HEK293 (cell line): ENCODE data around the gene LAMTOR5.

ENCODE experiments used
- CTCF ChIA-PET: fragments of 350-600 bp; formaldehyde crosslinking; extraction: SDS; loops from one replicate; lab custom pipeline; 2021; ENCODE audit warnings: antibody characterized with exemption; lab: Yijun Ruan, JAX
- POLR2A ChIA-PET: fragments of 300-600 bp; formaldehyde crosslinking; extraction: SDS; loops from one replicate; lab custom pipeline; 2020; ENCODE audit warnings: antibody characterized with exemption, inconsistent platforms; lab: Yijun Ruan, JAX
- H3K27ac ChIP-seq: fragments of 200-500 bp; sonication (Bioruptor generic); 2 replicates; pipeline ENCODE4 v1.5.1; 2014; ENCODE audit warnings: low read depth, low read length, control low read depth, inconsistent platforms; ENCODE audit errors: extremely low read depth
- H3K36me3 ChIP-seq, 2 experiments: fragments of 200-500 bp in 1 of 2; sonication (Bioruptor generic) in 1 of 2; 1 replicate in 1 of 2; 2 replicates in 1 of 2; pipeline ENCODE4 v1.5.1; 2014 to 2017; ENCODE audit warnings: inconsistent platforms in 2 of 2, low read length in 2 of 2; ENCODE audit not compliant: control insufficient read depth in 2 of 2, insufficient read depth in 1 of 2
- H3K4me1 ChIP-seq: fragments of 200-500 bp; sonication (Bioruptor generic); 2 replicates; pipeline ENCODE4 v1.5.1; 2014; ENCODE audit warnings: mild to moderate bottlenecking, low read length, inconsistent platforms; ENCODE audit not compliant: control insufficient read depth, insufficient read depth
- H3K4me3 ChIP-seq: 2 replicates; pipeline ENCODE4 v1.5.1; 2011; ENCODE audit warnings: low read depth, mild to moderate bottlenecking, control low read depth, low read length, moderate library complexity
- H3K9me3 ChIP-seq: fragments of 200-500 bp; sonication (Bioruptor generic); 2 replicates; pipeline ENCODE4 v1.5.1; 2014; ENCODE audit warnings: low read depth, low read length, inconsistent platforms; ENCODE audit not compliant: control insufficient read depth, insufficient read depth
- ATF2 ChIP-seq: fragments of 450-650 bp; formaldehyde crosslinking; IDR thresholded peaks from 2 replicates; pipeline ENCODE4 v1.5.1; 2016; ENCODE audit warnings: missing biosample characterization, missing genetic modification characterization, low read depth
- GLIS1 ChIP-seq: fragments of 450-650 bp; formaldehyde crosslinking; IDR thresholded peaks from 2 replicates; pipeline ENCODE4 v1.5.1; 2016; ENCODE audit warnings: missing biosample characterization, missing genetic modification characterization
- GLIS2 ChIP-seq: fragments of 450-650 bp; formaldehyde crosslinking; IDR thresholded peaks from 2 replicates; pipeline ENCODE4 v1.5.1; 2016; ENCODE audit warnings: missing biosample characterization, missing genetic modification characterization
- KLF16 ChIP-seq: fragments of 450-650 bp; formaldehyde crosslinking; IDR thresholded peaks from 2 replicates; pipeline ENCODE4 v1.5.1; 2017; ENCODE audit warnings: missing biosample characterization, missing genetic modification characterization
- PBX3 ChIP-seq: sonication (generic); formaldehyde crosslinking; IDR thresholded peaks from 2 replicates; pipeline ENCODE4 v1.8.1; 2022; ENCODE audit warnings: mild to moderate bottlenecking, moderate library complexity, missing genetic modification reagents
- SCRT1 ChIP-seq: fragments of 450-650 bp; formaldehyde crosslinking; IDR thresholded peaks from 2 replicates; pipeline ENCODE4 v1.5.1; 2016; ENCODE audit warnings: missing biosample characterization, missing genetic modification characterization, borderline replicate concordance
- ZNF133 ChIP-seq: fragments of 450-650 bp; formaldehyde crosslinking; IDR thresholded peaks from 2 replicates; pipeline ENCODE4 v1.5.1; 2016; ENCODE audit warnings: missing biosample characterization, missing genetic modification characterization
- ZNF146 ChIP-seq: fragments of 450-650 bp; formaldehyde crosslinking; IDR thresholded peaks from 2 replicates; pipeline ENCODE4 v1.5.1; 2016; ENCODE audit warnings: missing biosample characterization, missing genetic modification characterization
- ZNF175 ChIP-seq: fragments of 450-650 bp; formaldehyde crosslinking; IDR thresholded peaks from 2 replicates; pipeline ENCODE4 v1.5.1; 2016; ENCODE audit warnings: missing biosample characterization, missing genetic modification characterization
- ZNF184 ChIP-seq: fragments of 450-650 bp; IDR thresholded peaks from 2 replicates; pipeline ENCODE4 v1.5.1; 2018; ENCODE audit warnings: missing biosample characterization, mild to moderate bottlenecking, missing genetic modification characterization
- ZNF248 ChIP-seq: fragments of 450-650 bp; formaldehyde crosslinking; IDR thresholded peaks from 2 replicates; pipeline ENCODE4 v1.5.1; 2017; ENCODE audit warnings: missing biosample characterization, missing genetic modification characterization
- ZNF391 ChIP-seq: fragments of 450-650 bp; formaldehyde crosslinking; IDR thresholded peaks from 2 replicates; pipeline ENCODE4 v1.5.1; 2016; ENCODE audit warnings: low read depth, missing biosample characterization, missing genetic modification characterization, borderline replicate concordance
- ZNF529 ChIP-seq: fragments of 450-650 bp; formaldehyde crosslinking; IDR thresholded peaks from 2 replicates; pipeline ENCODE4 v1.5.1; 2017; ENCODE audit warnings: missing genetic modification characterization, missing biosample characterization; ENCODE audit not compliant: insufficient replicate concordance
- ZNF549 ChIP-seq: fragments of 450-650 bp; IDR thresholded peaks from 2 replicates; pipeline ENCODE4 v1.5.1; 2018; ENCODE audit warnings: missing biosample characterization, missing genetic modification characterization, mild to moderate bottlenecking, inconsistent platforms, moderate library complexity
- ZNF629 ChIP-seq: fragments of 450-650 bp; formaldehyde crosslinking; IDR thresholded peaks from 2 replicates; pipeline ENCODE4 v1.5.1; 2017; ENCODE audit warnings: missing biosample characterization, missing genetic modification characterization
- ZNF76 ChIP-seq: fragments of 450-650 bp; formaldehyde crosslinking; IDR thresholded peaks from 2 replicates; pipeline ENCODE4; 2016; ENCODE audit warnings: low read depth, missing biosample characterization, missing genetic modification characterization, borderline replicate concordance
- ZSCAN30 ChIP-seq: fragments of 450-650 bp; IDR thresholded peaks from 2 replicates; pipeline ENCODE4 v1.5.1; 2018; ENCODE audit warnings: missing biosample characterization, mild to moderate bottlenecking, missing genetic modification characterization, moderate library complexity
- ZSCAN4 ChIP-seq: fragments of 450-650 bp; formaldehyde crosslinking; IDR thresholded peaks from 2 replicates; pipeline ENCODE4 v1.5.1; 2017; ENCODE audit warnings: missing biosample characterization, missing genetic modification characterization
- ZXDB ChIP-seq: fragments of 450-650 bp; formaldehyde crosslinking; IDR thresholded peaks from 2 replicates; pipeline ENCODE4 v1.5.1; 2016; ENCODE audit warnings: missing biosample characterization, missing genetic modification characterization

The LAMTOR5 gene

GRCh38 chr1:110433213-110433612, 25.7 kb upstream of the LAMTOR5 start:
- H3K4me3 ChIP-seq, result no peak overlapping the region
- H3K9me3 ChIP-seq, result no peaks in the 10 kb centered on the region
- TF ChIP-seq ATF2, result no peak
- TF ChIP-seq GLIS2, result no peak
- H3K36me3 ChIP-seq, result no peaks in the 10 kb centered on the region
- CTCF ChIA-PET, result interaction anchor here (0.6 to 3.2 kb wide), 9 partner anchors 9 to 236 kb away, joined by 3 to 20 read pairs (median 3); no protein-coding TSS in a partner anchor
- no peak overlapping the region for H3K27ac ChIP-seq
- POLR2A ChIA-PET, result interaction anchor here (0.5 kb wide), 1 partner anchor 224 kb away, joined by 3 read pairs; no protein-coding TSS in a partner anchor
- no peaks in the 10 kb centered on the region for H3K4me1 ChIP-seq

- Histone ChIP-seq H3K4me3 (no peak overlapping the region), H3K4me1 (no peaks in the 10 kb centered on the region), H3K9me3 (no peaks in the 10 kb centered on the region), H3K27ac (no peak overlapping the region), H3K36me3 (no peaks in the 10 kb centered on the region)
- POLR2A ChIA-PET, result no interaction called here
- no peak for TF ChIP-seq ZXDB (tag by site-specific recombination)
- CTCF ChIA-PET, result interaction anchor here (0.7 to 1.8 kb wide), 4 partner anchors 65 to 343 kb away, joined by 3 to 6 read pairs (median 4); no protein-coding TSS in a partner anchor
Observed at GRCh38 chr1:110430901-110431300, 23.4 kb upstream of the LAMTOR5 start.

GRCh38 chr1:110430366-110430765, 22.9 kb upstream of the LAMTOR5 start:
- ChIA-PET CTCF (interaction anchor here (0.6 to 1.8 kb wide), 6 partner anchors 14 to 233 kb away, joined by 3 to 6 read pairs (median 4); no protein-coding TSS in a partner anchor), POLR2A (no interaction called here)
- Histone ChIP-seq H3K9me3 (no peaks in the 10 kb centered on the region), H3K4me3 (no peak overlapping the region), H3K4me1 (no peaks in the 10 kb centered on the region), H3K36me3 (no peaks in the 10 kb centered on the region), H3K27ac (no peak overlapping the region)
- TF ChIP-seq ZNF549 (tag by site-specific recombination), result no peak
- no peak for TF ChIP-seq ZNF184 (tag by site-specific recombination)
- no peak for TF ChIP-seq ZSCAN4
- TF ChIP-seq ZNF175 (tag by site-specific recombination), result no peak
- TF ChIP-seq PBX3 (CRISPR knock-in tag), result no peak
- TF ChIP-seq ZNF529, result no peak
- TF ChIP-seq ZNF629 (tag by site-specific recombination), result no peak
- no peak for TF ChIP-seq ZNF133 (tag by site-specific recombination)
- no peak for TF ChIP-seq KLF16
- TF ChIP-seq ZNF391 (tag by site-specific recombination), result no peak
- TF ChIP-seq ZSCAN30, result no peak
- no peak for TF ChIP-seq ZNF248 (tag by site-specific recombination)
- TF ChIP-seq SCRT1 (tag by site-specific recombination), result no peak
- no peak for TF ChIP-seq GLIS1 (tag by site-specific recombination)
- no peak for TF ChIP-seq ZNF146 (tag by site-specific recombination)
- TF ChIP-seq ZNF76 (tag by site-specific recombination), result no peak
